Activated CD4-positive, alpha-beta T cell treated with anti-CD3 and anti-CD28 coated beads, Interleukin-2, amount 50 U/mL, for 24 hours (primary cell): ENCODE measurements around the gene MAST4.
"Not testable (repeated sequence)": the region's sequence is repeated elsewhere in the genome, so short reads cannot be mapped to it uniquely, and the experiment has no call there.

Experiments used
- DNase-seq, 2 donors: peaks; one replicate each; pipeline ENCODE4 v3.0.0-alpha.2; 2020; ENCODE audit warnings: low read depth in 1 of 2, low spot score in 1 of 2

MAST4 gene

DNA sequence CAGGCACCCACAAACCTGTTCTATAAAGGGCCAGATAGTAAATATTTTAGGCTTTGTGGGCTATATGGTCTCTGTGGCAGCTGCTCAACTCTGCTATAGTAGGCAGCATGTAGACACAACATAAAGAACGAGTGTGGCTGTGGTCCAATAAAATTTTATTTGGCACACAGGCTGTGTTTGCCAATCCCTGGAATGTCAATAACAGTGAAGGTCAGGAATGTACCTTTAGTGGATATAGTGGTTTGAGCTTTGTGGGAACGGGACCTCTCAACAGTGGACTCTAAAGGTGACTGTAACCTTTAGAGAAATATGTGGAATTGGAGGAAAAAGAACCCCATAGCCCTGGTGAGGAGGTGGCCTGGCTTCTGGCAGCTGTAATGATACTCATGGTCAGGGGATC, 145.2 kb downstream of the MAST4 start:
- DNase-seq: no peak

DNA sequence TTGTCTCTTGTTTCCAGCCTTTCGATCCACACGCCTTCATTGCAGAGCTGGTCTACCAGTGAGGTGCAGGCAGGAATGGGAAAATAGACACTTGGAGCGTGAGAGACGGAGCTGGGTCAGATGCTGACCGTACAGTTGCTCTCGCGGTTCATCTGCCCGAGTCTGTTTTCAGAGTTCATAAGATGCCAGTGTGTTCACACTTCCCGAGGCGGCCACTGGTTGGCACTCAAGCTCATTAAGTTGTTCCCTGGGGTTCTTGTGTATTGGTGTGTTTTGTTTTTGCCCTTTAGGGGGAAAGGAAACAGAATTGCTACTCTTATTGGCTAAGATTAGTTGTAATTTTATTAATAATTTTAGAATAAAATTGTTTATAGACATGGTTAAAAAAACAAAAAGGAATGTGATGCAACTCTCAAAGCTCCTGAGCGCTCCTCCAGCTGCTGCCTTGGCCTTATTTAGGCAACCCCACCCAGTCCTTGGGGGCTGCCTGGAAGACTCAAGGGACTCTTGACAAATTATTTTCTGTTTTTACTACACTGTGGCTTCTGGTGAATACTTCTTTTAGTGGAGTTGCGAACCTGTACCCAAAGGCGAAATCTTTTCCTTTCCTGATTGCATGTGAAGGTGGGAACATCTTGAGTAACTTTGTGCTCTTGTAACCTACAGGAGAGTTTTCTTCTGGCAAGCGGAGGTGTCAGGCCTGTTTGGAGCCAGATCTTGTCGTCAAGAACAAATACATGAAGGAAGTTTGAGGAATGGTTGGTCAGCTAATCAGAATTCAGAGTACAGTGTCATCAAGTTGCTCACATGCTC, 146.1 kb downstream of the MAST4 start:
- no peak for DNase-seq

- no peak for DNase-seq
Measured at GRCh38 chr5:66742896-66743247, 146.7 kb downstream of the MAST4 start.

GRCh38 chr5:66743344-66743743, 147.2 kb downstream of the MAST4 start:
- no peak for DNase-seq

DNA sequence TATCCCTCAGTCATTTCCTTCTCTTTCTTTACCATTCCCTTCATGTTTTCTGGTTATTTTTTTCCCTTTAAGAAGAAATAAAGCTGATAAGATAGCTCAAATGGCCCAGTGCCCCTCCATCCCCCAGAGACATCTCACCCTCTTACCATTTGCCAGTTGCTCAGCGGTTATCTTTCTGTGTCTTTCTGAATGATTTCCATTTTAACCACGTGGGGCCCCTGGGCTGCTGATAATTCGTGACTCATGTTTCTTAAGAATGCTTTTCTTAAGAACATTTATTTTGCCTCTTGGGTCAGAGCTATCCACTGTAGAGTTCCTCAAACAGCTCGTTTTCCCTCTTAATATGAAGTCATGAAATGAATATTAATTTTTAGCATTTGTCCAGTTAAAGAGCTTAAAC, 147.8 kb downstream of the MAST4 start:
- no peak for DNase-seq

DNA sequence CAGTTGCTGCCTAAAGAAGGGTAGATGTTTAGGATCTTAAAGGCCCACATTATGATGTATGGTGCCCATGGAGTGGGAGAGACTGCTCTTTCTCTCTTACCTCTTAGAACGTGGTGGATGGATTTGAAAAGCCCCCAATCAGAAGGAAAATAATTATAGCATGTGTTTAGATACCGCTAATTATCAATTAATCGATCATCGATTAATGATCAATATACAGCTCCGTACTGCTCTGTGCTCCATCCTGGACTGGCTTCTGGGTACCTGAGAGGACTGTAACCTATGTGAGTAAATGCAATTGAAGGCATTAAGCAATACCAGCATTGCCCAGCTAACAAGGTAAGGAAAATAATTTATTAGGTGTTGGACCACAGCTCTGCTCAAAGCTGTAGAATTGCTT, 149.1 kb downstream of the MAST4 start:
- DNase-seq: no peak

DNA sequence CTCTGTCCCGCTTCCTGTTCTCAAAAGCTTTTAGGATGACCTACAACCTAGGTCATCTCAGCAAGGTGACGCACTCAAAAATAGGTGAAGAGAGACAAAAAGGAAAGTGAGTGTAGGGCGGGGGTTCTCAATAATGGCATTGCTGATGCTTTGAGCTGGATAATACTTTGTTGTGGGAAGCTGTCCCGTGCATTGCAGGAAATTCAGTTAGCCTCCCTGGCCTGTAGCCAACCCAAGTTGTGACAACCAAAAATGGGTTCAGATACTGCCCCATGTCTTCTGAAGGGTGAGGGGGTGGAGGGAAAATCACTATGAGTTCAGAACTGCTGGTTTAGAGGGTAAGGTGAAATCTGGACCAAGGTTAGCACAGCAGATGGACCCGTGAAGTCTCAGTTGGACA, 151.4 kb downstream of the MAST4 start:
- no peak for DNase-seq

DNA sequence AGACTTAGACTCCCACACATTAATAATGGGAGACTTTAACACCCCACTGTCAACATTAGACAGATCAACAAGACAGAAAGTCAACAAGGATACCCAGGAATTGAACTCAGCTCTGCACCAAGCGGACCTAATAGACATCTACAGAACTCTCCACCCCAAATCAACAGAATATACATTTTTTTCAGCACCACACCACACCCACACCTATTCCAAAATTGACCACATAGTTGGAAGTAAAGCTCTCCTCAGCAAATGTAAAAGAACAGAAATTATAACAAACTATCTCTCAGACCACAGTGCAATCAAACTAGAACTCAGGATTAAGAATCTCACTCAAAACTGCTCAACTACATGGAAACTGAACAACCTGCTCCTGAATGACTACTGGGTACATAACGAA, 156.5 kb downstream of the MAST4 start:
- not testable (repeated sequence) for DNase-seq

DNA sequence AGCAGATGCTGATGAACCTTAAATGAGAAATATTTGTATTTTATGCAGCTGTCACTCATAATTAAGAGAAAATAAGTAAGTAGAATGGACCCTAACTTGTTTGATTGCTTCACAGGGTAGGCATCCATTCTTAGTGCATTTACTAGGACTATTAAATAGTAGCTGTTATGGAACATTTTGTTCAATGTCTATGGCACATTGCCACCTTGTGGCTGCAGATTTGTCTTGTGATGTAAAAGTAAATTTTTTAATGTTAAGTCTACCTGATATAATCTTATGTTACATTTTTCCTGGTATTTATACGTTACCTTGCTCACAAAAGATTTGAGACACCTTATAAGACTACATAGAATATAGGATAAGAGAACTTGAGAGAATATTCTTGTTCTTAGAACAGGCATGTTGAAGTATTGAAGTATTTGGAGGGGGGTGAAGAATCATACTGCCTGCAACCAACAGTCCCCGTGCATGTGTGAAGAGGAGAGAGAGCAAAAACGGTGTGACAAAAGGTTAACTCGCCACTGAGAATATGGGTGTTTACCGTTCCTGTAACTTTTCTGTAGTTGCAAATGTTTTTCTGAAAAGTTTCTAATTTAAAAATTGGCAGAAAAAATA, 161.1 kb downstream of the MAST4 start:
- DNase-seq: no peak

DNA sequence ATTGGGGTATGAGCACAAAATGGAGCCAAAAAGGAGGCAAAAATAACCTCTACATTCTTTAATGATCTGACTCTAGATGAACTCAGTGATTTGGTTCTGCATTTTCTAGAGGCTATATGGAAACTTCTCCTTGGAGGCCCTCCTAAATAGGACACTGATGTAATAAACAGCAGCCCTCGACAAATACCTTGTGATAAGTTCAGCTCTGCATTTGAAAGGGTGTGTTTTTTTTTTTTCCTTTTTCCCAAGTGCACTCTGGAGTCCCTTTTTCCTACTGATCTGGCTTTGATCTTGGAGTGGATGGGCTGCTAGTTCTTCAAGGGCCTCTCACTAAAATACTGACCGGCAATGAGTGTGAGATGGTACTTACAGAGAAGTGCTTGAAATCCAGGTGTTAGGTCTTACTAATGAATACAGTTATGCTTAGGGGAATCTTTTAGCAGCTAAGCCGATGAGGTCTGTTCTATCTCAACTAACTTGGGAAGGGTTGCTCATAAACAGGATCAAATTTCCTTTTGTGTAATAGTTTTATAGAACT, 161.7 kb downstream of the MAST4 start:
- no peak for DNase-seq

GRCh38 chr5:66769030-66769733, 173.0 kb downstream of the MAST4 start:
- DNase-seq: no peak

- no peak for DNase-seq
Measured at GRCh38 chr5:66769839-66770617, 173.8 kb downstream of the MAST4 start.

DNA sequence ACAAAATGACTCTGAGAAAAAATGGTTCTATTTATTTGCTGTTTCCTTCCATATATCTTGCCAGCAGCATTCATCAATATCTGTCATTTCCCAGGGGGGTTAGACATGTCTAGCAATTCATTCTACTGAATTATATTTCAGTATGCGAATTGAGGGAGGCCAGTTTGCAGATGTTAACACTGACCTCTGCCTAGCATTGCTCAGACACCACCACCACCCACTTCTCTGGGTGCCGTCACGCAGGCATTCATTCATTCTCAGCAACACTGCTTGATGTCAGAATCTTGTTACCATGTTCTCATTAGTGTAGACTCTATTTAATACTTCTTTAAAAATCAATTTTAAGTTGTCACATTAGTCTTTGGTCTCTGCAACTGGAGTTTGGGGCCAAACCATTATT, 181.7 kb downstream of the MAST4 start:
- no peak for DNase-seq

DNA sequence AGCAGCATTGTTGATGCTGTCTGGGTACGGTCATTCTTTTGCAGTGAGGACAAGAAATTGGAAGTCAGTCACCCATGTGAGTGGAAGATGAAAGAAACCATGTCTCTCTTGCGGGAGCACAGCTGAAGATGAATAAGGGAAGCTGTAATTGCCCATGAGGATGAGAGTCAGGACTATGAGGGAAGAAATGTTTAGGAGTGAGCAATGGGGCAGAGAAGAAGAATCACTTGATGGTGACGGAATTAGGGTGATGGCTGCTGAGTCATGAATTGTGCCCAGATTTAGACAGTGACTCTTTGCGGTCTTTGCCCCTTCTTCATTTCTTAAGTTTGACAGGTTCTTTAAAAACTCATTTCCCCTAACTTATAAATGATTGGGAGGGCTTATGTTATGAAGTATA, 183.3 kb downstream of the MAST4 start:
- DNase-seq: no peak

DNA sequence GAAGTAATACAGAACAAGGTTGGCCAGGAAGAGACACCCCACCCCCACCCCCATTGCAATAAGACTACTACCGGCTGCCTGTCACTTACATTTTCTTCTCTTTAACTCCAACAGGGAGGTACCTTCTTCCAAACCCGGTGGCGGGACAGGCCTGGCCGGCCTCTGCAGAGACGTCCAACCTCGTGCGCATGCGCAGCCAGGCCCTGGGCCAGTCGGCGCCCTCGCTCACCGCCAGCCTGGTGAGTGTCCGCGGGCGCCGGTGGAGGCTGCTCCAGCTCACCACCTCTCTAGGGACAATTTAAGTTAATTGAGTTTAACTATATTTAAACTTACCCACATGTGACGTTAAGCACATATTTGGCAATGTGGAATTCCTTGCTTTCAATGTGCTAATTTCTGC, 192.4 kb downstream of the MAST4 start:
- no peak for DNase-seq

- DNase-seq: no peak
Measured at GRCh38 chr5:66789434-66789833, 193.2 kb downstream of the MAST4 start.

DNA sequence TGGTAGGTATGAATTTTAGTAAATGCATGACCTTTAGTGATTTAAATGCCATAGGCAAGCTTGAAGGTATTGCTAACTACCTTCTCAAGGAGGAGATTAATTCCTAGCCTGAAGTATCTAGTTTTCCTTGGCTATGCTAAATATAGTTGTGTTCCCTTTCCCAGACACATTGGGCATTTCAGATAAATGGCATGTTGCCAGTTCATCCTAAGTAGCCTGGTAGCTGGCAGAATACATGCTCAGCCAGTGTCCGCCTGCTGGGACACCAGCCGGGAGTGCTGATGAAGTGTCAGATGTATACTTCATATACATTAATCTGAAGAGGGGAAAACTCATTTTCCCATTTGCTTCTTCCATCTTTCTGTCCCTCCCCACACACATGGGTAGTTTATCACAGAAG, 196.9 kb downstream of the MAST4 start:
- no peak for DNase-seq

- no peak for DNase-seq
Measured at GRCh38 chr5:66795682-66796081, 199.5 kb downstream of the MAST4 start.

- DNase-seq: no peak
Measured at GRCh38 chr5:66796305-66797292, 200.4 kb downstream of the MAST4 start.

DNA sequence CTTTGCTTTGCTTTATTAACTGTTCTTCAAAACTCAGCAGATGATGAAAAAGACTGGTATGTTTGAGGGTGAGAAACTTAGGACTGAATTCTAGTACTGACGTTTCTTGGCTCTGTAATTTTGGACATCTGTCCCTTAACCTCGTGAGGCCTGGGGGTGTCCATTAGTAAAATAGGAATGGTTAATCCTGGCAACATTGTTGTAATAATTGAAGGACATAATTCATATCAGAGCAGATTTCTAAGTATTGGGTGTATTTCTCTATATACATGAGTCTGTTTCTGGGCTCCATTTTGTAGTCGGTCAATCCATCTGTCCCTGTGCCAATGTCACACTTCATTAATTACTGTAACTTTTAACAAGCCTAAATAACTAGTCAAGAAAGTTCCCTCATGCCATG, 206.7 kb downstream of the MAST4 start:
- no peak for DNase-seq
